ENCODE data around the gene BBX.

DNA sequence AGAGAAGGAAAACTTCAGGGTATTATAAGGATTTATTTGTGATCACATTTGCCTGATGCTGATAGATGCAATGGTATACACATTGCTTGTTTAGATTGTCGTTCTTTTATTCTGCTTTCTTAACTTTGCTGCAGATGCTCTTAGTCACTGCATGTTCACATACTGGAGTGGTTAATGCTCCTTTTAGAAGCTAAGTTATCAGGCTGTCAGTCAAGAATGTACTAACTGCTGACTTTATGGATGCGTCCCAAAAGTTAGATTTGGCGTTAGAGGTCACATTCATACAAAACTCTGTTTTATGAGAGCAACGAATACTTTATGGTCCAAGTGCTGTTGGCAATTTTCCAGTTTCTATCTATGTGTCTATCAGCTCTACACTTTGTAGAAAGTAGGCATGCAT lies 160.7 kb downstream of the BBX start:
- TF ChIP-seq, protein P1, sequence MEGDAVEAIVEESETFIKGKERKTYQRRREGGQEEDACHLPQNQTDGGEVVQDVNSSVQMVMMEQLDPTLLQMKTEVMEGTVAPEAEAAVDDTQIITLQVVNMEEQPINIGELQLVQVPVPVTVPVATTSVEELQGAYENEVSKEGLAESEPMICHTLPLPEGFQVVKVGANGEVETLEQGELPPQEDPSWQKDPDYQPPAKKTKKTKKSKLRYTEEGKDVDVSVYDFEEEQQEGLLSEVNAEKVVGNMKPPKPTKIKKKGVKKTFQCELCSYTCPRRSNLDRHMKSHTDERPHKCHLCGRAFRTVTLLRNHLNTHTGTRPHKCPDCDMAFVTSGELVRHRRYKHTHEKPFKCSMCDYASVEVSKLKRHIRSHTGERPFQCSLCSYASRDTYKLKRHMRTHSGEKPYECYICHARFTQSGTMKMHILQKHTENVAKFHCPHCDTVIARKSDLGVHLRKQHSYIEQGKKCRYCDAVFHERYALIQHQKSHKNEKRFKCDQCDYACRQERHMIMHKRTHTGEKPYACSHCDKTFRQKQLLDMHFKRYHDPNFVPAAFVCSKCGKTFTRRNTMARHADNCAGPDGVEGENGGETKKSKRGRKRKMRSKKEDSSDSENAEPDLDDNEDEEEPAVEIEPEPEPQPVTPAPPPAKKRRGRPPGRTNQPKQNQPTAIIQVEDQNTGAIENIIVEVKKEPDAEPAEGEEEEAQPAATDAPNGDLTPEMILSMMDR (conservative IDR thresholded peaks at IDR 0.05 in 1 of 2, IDR thresholded peaks at IDR 0.05 in 1 of 2; ENCODE audit: extremely low read depth in 1 of 2, insufficient read depth in 1 of 2, low read depth in 1 of 2, low read length in 2 of 2), result no peak
- no peak for TF ChIP-seq EZH2 (IDR thresholded peaks at IDR 0.05; ENCODE audit: borderline replicate concordance, low read length)

Measured in mammary epithelial cell (primary cell).